Loucy (cell line): ENCODE data around the gene LCP1.

ENCODE experiments used
- H2AFZ ChIP-seq: fragments of 200-600 bp; sonication (generic); 2 replicates; pipeline ENCODE4 v1.6.0; 2016; ENCODE audit warnings: antibody characterized with exemption, mild to moderate bottlenecking, low read length, moderate library complexity
- H3F3A ChIP-seq: fragments of 200-600 bp; 2 replicates; pipeline ENCODE4 v1.6.0; 2016; ENCODE audit warnings: antibody characterized with exemption, low read depth, mild to moderate bottlenecking
- H3K27me3 ChIP-seq: fragments of 200-600 bp; sonication (generic); 2 replicates; pipeline ENCODE4 v1.6.1; 2014; ENCODE audit warnings: low read length, mild to moderate bottlenecking; ENCODE audit not compliant: insufficient read depth, poor library complexity, severe bottlenecking
- H3K36me3 ChIP-seq: fragments of 200-600 bp; sonication (generic); 2 replicates; pipeline ENCODE4 v1.6.1; 2016; ENCODE audit warnings: low read length; ENCODE audit not compliant: insufficient read depth
- H3K4me1 ChIP-seq: fragments of 200-600 bp; sonication (generic); 2 replicates; pipeline ENCODE4 v1.5.1; 2014; ENCODE audit warnings: low read length, mild to moderate bottlenecking; ENCODE audit not compliant: insufficient read depth, poor library complexity, severe bottlenecking
- H3K4me2 ChIP-seq: fragments of 200-600 bp; sonication (generic); 2 replicates; pipeline ENCODE4 v1.6.0; 2014; ENCODE audit warnings: antibody characterized with exemption, low read length, low read depth, mild to moderate bottlenecking; ENCODE audit not compliant: poor library complexity, severe bottlenecking
- H3K4me3 ChIP-seq: fragments of 200-600 bp; sonication (generic); 2 replicates; pipeline ENCODE4 v1.5.1; 2014; ENCODE audit warnings: low read length, mild to moderate bottlenecking, mixed read lengths; ENCODE audit not compliant: poor library complexity, severe bottlenecking
- H3K79me2 ChIP-seq: fragments of 200-600 bp; sonication (generic); 2 replicates; pipeline ENCODE4 v1.6.1; 2014; ENCODE audit warnings: low read length; ENCODE audit not compliant: insufficient read depth
- H3K9ac ChIP-seq: fragments of 200-600 bp; sonication (generic); 2 replicates; pipeline ENCODE4 v1.6.0; 2014; ENCODE audit warnings: mild to moderate bottlenecking, low read depth, low read length, moderate library complexity; ENCODE audit not compliant: poor library complexity, severe bottlenecking
- H3K9me2 ChIP-seq: fragments of 200-600 bp; sonication (generic); replicated peaks from 2 replicates; pipeline ENCODE4 v1.6.1; 2016; ENCODE audit warnings: low read depth, low read length, mixed read lengths
- H3K9me3 ChIP-seq: fragments of 200-600 bp; sonication (generic); 2 replicates; pipeline ENCODE4 v1.6.1; 2014; ENCODE audit warnings: mild to moderate bottlenecking, antibody characterized with exemption, low read length, low read depth; ENCODE audit not compliant: insufficient read depth
- H4K20me1 ChIP-seq: fragments of 200-600 bp; sonication (generic); 2 replicates; pipeline ENCODE4 v1.6.0; 2014; ENCODE audit warnings: antibody characterized with exemption, low read length, mild to moderate bottlenecking; ENCODE audit not compliant: insufficient read depth, poor library complexity, severe bottlenecking
- CTCF ChIP-seq: fragments of 200-600 bp; sonication (generic); conservative IDR thresholded peaks from 2 replicates; pipeline ENCODE4 v1.5.1; 2014; ENCODE audit warnings: mild to moderate bottlenecking, antibody characterized with exemption, low read length
- EZH2phosphoT487 ChIP-seq: fragments of 200-600 bp; IDR thresholded peaks from 2 replicates; pipeline ENCODE4 v1.6.1; 2018; ENCODE audit warnings: antibody characterized with exemption, mild to moderate bottlenecking, moderate library complexity, borderline replicate concordance

Gene LCP1

GRCh38 chr13:46124531-46124966, 57.4 kb downstream of the LCP1 start:
- peaks cover 21% of the 10 kb centered on the region for H3F3A ChIP-seq
- H3K36me3 ChIP-seq: peaks cover 28% of the 10 kb centered on the region; the same call in 1 of the 2 replicates
- peaks cover 80% of the 10 kb centered on the region for H3K4me1 ChIP-seq
- peak overlapping the region; percentile 68 for H3K4me3 ChIP-seq
- TF ChIP-seq CTCF (peak; percentile 19; the same call in 1 of the 2 replicates), EZH2phosphoT487 (no peak)
- no peaks in the 10 kb centered on the region for H3K9me2 ChIP-seq
- no peaks in the 10 kb centered on the region for H4K20me1 ChIP-seq
- peak overlapping the region; percentile 83 for H3K4me2 ChIP-seq
- H3K9ac ChIP-seq: peak overlapping the region; percentile 94
- no peak overlapping the region for H2AFZ ChIP-seq
- 0 out of 2 replicates have a peak, but pooled peaks cover 4% of the 10 kb centered on the region for H3K79me2 ChIP-seq
- H3K9me3 ChIP-seq: no peaks in the 10 kb centered on the region
- no peaks in the 10 kb centered on the region for H3K27me3 ChIP-seq

- H3K36me3 ChIP-seq: peaks cover 12% of the 10 kb centered on the region; the same call in 1 of the 2 replicates
- H3K79me2 ChIP-seq: 0 out of 2 replicates have a peak, but pooled peaks cover 4% of the 10 kb centered on the region
- no peaks in the 10 kb centered on the region for H4K20me1 ChIP-seq
- peaks cover 8% of the 10 kb centered on the region; the same call in 1 of the 2 replicates for H3K9me3 ChIP-seq
- TF ChIP-seq EZH2phosphoT487 (no peak), CTCF (no peak)
- H3K4me3 ChIP-seq: no peak overlapping the region
- peaks cover 76% of the 10 kb centered on the region for H3K4me1 ChIP-seq
- H3K9me2 ChIP-seq: no peaks in the 10 kb centered on the region
- H3K27me3 ChIP-seq: no peaks in the 10 kb centered on the region
- H3K9ac ChIP-seq: peak overlapping the region; percentile 94
- peaks cover 17% of the 10 kb centered on the region for H3F3A ChIP-seq
- no peak overlapping the region for H2AFZ ChIP-seq
- peak overlapping the region; percentile 83 for H3K4me2 ChIP-seq
Observed at GRCh38 chr13:46122304-46122703, 59.7 kb downstream of the LCP1 start.

- H2AFZ ChIP-seq: no peak overlapping the region
- peaks cover 6% of the 10 kb centered on the region; the same call in 1 of the 2 replicates for H3K36me3 ChIP-seq
- peaks cover 8% of the 10 kb centered on the region; the same call in 1 of the 2 replicates for H3K9me3 ChIP-seq
- H3K9ac ChIP-seq: peak overlapping the region; percentile 94
- no peaks in the 10 kb centered on the region for H3K27me3 ChIP-seq
- H4K20me1 ChIP-seq: no peaks in the 10 kb centered on the region
- TF ChIP-seq EZH2phosphoT487: no peak
- TF ChIP-seq CTCF: no peak
- peaks cover 16% of the 10 kb centered on the region for H3F3A ChIP-seq
- 0 out of 2 replicates have a peak, but pooled peaks cover 4% of the 10 kb centered on the region for H3K79me2 ChIP-seq
- H3K4me3 ChIP-seq: no peak overlapping the region
- peaks cover 74% of the 10 kb centered on the region for H3K4me1 ChIP-seq
- peak overlapping the region; percentile 35 for H3K4me2 ChIP-seq
- no peaks in the 10 kb centered on the region for H3K9me2 ChIP-seq
Observed at GRCh38 chr13:46121597-46122163, 60.3 kb downstream of the LCP1 start.
